ENCODE measurements around the gene ZNF652.
"Not testable (repeated sequence)": the region's sequence is repeated elsewhere in the genome, so short reads cannot be mapped to it uniquely, and the experiment has no call there.

ZNF652 gene

DNA sequence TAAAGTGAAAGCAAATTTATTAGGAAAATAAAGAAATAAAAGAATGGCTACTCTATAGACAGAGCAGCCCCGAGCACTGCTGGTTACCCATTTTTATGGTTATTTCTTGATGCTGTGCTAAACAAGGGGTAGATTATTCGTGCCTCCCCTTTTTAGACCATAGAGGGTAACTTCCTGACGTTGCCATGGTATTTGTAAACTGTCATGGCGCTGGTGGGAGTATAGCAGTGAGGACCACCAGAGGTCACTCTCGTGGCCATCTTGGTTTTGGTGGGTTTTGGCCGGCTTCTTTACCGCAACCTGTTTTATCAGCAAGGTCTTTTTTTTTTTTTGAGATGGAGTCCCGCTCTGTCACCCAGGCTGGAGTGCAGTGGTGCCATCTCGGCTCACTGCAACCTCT is 100.5 kb downstream of the ZNF652 start:
- DNase-seq (ENCODE audit: low spot score), result not testable (repeated sequence)

DNA sequence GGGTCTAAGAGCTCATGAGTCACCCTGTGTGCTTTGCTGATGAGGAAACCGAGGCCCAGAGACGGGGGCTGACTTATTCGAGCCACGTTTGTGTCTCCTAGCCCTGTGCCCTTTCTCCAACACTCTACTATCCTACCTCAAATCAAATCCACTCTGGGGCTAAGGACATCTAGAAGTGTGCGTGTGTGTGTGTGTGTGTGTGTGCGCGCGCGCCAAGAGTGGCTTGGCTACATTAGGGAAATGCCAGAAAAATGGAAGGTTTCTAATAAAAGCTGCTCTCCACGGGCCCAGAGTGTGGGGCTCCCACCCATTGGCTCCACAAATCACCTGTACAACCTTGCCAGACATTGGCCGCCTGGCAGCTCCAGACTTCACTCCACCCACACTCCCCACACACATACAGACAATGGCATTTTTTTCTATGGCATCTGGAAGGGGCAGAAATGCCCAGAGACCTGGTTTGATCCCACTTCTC is 101.2 kb downstream of the ZNF652 start:
- DNase-seq (ENCODE audit: low spot score), result no peak

DNA sequence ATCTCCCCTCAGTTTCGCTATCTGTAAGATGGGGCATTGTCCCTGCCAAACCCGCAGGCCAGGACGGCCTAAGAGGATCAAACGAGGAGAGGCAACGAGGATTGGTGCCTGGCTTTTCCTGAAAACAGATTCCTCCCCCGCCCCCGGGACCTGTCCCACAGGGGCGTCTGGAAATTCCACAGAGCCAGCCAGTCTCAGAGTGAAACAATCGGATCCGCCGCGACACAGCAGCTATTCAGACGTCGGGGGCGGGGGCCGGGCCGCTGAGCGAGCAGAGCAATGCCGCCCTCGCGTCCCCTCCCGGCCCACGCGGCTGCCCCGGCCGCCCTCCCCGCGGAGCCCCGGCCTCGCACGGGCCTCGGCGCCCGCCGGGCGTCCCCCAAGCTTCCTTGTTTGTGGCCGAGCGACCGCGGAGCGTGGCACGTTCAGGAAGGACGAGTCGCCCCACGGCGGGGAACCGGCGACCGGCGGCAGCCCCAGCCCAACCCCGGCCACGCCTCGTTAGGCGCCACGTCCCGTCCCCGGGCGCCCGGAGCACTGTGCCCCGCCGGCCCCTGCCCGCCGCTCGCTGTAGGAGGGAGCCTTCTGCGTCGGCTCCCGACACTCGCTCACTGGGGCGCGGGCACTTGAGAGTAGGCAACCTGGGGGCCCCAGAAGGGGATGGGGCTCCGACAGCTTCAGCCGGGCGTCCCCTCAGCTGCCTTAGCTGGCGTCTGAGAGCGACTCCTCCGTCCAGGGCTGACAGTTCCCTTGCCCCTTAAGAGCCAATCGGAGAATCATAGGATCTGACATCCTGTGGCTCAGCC is 101.8 kb downstream of the ZNF652 start:
- DNase-seq (ENCODE audit: low spot score), result no peak

DNA sequence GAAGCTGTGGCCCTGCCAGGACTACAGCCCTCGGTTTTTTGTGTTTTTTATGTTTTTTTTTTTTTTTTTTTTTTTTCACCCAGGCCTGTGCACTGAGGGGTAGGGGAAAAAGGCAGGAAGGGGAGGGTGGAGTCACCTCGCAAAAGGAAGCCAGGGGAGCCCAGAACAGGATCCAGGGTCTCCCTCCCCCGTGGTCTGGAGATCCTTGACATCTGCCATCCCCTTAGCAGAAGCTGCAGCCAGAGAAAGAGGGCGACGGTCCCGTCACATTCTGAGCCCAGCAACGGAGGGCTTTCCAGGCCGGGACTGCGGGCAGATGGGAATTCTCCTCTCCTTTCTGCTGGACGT is 102.4 kb downstream of the ZNF652 start:
- no peak for DNase-seq (ENCODE audit: low spot score)

DNA sequence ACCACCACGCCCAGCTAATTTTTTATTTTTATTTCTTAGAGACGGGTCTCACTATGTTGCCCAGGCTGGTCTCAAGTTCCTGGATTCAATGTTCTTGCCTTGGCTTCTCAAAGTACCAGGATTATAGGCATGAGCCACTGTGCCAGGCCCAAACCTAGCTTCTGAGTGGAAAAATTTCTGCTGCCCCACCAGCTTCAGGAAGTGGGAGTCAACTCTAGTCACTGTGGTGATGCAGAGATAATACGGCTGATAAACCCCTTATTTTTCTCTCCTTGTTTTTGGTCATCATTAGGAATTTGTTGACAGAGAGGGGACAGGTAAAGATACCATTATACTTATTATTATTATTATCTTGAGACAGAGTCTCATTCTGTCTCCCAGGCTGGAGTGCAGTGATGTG is 103.7 kb downstream of the ZNF652 start:
- no peak for DNase-seq (ENCODE audit: low spot score)

DNA sequence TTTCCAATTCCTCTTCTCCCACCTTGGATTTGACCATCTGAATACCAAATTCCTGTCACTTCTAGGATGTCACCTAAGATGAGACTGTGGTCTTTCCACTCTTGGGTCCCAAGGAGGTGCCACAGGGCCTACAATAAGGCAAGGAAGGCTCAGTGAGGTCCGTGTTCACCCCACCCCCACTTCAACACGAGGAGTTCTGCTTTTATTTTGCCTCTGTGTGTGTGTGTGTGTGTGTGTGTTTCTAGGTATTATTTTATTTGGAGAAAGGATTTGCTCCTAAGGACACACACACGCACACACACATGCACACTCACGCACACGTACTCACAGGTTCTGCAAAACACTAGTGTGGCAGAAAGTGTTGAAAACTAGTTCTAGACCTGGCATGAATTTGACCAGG is 106.9 kb downstream of the ZNF652 start:
- DNase-seq (ENCODE audit: low spot score), result no peak

DNA sequence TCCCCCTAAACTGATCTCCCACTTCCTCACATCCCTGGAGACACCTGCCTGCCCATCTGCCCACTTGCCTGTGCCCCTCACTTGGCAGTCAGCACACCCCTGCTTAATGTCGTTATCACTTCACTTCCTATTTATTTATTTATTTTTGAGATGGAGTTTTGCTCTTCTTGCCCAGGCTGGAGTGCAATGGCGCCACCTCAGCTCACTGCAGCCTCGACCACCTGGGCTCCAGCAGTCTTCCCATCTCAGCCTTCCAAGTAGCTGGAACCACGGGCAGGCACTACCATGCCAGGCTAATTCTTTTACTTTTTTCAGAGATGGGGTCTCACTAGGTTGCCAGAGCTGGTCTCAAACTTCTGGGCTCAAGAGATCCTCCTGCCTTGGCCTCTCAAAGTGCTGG is 108.0 kb downstream of the ZNF652 start:
- DNase-seq (ENCODE audit: low spot score), result no peak

DNA sequence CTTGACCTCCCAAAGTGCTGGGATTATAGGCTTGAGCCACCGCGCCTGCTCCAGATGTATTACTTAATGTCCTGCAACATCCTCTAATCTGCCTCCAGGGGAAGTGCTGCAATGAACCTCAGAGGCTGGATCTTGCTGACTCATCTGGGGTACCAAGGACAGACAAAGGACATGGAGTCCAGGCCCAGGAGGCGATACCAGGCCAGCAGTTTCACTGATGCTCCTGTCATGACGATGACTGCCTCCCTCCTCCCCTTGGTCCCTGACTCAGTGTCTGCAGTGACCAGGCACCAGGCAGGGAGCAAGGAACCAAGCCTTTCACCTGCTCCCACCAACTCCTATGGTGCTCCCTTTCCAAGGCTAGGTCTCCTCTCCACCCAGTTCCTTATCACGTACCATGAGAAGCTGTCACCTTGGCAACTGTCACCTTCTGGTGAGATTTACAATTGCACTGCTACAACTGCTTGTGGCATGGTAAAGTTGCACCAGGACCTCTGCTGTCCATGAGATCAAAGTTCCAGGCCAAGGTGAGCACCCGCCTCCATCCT is 109.8 kb downstream of the ZNF652 start:
- DNase-seq (ENCODE audit: low spot score), result peak; percentile 23

DNA sequence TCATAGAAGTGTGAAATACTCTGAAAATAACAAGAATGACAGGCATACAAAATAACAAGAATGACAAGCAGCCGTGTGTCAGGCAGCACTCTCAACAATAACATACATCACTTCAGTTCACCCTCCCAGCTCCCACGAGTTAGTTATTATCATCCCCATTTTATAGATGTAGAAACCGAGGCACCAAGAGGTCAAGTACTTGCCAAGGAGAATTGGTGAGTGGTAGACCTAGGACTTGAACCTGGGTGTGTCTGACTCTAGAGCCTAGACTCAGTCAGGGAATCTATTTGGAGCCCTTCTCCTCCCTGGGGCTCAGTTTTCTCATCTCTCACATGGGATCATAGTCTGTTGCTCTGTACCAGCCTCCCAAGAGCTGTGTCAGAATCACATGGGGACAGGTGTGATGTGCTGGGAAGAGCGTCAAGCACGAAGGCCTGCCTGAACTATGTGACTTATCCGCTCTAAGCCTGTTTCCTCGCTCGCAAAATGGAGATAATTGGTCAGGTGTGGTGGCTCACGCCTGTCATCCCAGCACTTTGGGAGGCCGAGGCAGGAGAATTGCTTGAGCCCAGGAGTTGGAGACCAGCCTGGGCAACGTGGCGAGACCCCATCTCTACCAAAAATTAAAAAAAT is 112.0 kb downstream of the ZNF652 start:
- no peak for DNase-seq (ENCODE audit: low spot score)

DNA sequence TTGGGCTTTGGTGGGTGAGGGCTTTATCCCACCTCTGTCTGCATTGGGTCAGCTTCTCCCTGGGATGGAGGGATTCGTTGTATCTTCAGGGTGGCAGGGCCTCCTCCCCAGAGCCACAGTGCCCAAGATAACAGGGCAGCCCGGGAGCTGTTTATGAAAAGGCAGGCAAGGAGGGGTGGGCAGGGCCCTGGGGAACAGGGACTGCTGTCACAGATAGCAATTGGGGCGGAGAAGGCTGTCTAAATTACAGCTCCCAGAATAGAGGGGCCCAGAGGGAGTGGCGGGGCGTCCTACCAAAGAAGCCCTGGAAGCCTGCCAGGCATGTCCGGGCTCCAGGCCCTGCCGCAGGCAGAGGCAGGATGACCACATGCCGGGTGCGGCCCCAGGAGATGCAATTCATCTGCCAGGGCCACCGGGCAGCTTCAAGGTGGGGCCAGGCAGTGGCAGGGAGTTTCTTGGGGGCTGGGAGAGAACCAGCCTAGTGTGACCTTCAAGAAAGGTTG is 112.7 kb downstream of the ZNF652 start:
- no peak for DNase-seq (ENCODE audit: low spot score)

DNA sequence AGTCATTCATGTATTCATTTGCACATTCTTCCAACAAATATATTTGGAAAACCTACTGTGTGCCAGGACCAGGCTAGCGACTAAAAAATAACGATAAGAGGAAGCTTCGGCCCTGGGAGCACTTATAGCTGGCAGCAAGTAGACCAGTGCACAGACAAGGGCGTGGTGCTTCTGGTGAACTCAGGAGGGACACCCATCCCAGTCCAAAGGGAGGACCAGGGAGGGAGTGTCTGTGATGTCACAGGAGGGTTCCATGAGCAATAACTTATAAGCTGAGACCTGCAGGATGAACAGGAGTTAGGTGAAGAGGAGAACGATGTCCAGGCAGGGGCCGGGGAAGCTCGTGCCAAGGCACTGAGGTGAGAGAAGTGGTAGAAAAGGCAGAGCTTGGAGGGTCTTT is 114.1 kb downstream of the ZNF652 start:
- DNase-seq (ENCODE audit: low spot score), result no peak

DNA sequence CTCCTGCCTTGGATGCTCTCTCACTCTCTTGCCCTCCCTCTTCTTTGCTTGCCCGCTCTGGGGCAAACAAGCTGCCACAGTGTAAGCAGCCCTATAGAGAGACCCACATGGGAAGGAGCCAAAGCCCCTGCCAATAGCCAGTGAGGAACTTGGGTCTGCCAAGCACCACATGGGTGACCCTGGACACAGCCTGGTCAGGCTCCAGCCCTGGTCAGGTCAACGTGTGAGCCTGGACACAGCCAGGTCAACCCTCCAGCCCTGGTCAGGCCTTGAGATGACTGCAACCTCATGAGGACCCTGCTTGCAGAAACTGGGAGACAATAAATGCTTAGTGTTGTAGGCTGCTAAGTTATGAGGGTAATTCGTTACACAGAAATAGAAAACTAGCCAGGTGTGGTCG is 117.2 kb downstream of the ZNF652 start:
- no peak for DNase-seq (ENCODE audit: low spot score)

Data from NAMALWA (cell line).